Ammon's horn (tissue), 1 donor: ENCODE data around the gene ARHGAP25.
A peak's percentile ranks its signal among the peaks of the same experiment; 100 is the strongest.

ENCODE experiments used
- DNase-seq: peaks from one replicate; pipeline ENCODE4 v3.0.0-alpha.2; 2016; ENCODE audit warnings: low spot score

The ARHGAP25 gene

DNA sequence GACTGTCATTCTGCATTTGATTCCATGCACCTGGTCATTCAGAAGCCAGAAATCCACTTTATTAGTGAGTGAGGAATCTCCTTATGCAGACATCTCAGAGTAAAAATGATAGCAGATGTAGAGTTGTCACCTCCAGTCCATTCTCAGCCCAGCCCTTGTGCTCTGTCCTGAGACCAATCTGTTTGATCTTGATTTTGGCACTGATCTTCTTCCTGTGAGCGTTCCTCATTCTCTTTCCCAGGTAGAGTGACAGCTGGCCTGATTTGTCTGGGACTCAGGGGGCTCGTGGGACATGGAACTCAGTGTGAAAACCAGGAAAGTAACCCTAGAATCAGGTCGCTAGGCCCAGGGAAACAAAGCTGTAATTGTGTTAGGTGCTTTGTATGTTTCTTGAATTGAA, 8.9 kb downstream of the ARHGAP25 start:
- no peak for DNase-seq

DNA sequence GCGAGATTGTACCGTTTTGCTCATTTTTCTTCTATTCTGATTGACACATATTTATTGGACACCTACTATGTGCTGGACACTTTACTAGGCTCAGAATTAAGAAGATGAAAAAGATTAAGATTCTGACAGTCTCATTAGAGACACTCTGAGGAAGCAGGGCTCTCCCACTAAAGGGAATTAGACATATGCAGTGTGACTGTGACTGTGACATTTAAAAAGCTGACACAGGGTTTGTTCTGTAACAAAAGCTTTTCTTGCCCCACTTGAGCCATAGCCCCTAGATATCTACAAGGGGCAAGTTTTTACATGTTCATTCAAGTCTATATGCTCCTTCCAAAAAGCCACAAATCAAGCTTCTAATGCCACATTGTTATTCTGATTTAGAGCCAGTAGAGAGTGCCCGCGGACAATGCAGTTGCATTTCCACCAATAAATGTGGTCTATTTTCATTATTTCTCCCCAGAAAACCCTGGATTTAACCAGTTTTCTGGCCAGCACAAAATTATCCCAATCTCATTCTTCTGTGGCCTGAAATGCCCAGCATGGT, 9.8 kb downstream of the ARHGAP25 start:
- DNase-seq = no peak

DNA sequence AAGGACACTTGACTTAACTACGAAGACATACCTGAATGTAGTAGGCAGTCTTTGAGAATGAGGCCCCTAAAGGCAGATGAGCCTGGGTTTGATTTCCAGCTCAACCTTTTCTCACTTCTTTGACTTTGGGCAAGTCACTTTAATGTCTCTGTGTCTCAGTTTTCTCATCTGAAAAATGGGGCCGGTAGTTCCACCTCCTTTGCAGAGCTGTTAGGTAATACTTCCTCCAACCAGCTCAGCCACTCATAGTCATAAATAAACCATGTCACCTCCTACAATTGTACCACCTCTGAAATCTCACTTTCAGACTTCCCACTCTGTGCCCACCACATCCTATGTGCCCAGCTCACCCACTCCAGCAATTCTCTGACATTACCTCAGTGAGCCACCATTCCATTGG, 10.4 kb downstream of the ARHGAP25 start:
- no peak for DNase-seq

GRCh38 chr2:68746408-68746807, 11.8 kb downstream of the ARHGAP25 start:
- no peak for DNase-seq

- no peak for DNase-seq
Observed at GRCh38 chr2:68747413-68747812, 12.8 kb downstream of the ARHGAP25 start.

GRCh38 chr2:68747900-68748299, 13.3 kb downstream of the ARHGAP25 start:
- DNase-seq = no peak

- DNase-seq = no peak
Observed at GRCh38 chr2:68748568-68748967, 14.0 kb downstream of the ARHGAP25 start.

- no peak for DNase-seq
Observed at GRCh38 chr2:68749345-68749744, 14.7 kb downstream of the ARHGAP25 start.

DNA sequence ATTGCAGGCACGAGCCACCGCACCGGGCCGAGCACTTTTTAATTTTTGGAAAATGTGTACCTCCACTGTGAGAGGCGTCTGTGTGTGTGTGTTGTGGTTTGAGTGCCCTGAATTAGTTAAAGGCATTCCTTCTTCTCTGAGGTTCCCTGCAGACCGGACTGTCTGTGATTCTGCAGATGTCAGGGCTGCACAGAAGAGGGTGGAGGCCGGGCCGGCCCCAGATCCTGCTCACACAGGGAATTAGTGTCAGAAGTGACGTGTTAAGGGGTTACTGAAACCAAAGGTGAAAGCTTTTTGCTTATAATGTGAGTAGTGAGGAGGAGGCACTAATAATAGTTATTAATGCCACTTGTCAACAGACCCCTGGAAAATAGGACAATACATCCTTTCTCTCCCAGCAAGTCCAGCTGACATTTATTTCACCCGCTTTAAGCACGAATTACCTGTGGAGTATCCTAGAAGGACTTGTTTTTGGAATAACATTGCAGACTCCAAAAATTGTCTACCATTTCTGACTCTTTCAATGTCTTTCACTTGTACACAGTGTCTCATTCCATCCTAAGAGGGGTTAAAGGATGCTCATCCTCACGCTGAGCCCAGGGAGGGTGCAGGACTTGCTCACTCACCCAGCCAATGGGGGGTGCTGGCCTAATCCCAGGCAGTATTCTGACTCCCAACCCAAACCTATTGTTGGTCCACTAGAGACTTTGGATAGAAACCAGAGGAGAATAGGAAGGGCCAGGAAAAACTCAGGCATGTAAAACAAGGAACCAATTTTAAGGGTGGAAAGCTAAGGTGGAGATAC, 16.2 kb downstream of the ARHGAP25 start:
- DNase-seq = no peak

- DNase-seq = peak; percentile 94
Observed at GRCh38 chr2:68751397-68752339, 17.1 kb downstream of the ARHGAP25 start.

DNA sequence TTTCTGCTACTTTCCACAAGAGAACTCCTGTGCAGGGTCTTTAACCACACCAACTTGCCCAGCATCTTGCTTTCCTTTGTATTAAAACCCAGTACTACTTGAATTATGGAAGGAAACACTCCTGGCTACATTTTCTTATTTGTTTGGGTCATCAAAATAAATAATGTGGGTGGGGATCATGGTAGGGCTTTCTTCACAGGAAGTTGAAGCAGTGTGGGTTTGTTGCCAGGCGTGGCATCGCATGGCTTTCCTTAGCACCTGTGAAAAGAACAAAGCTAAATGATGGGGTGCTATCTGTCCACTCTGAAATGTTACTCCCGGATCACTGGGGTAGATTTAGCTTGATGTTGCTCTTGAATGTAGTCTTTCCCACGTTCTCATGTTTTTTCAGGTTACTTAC, 18.7 kb downstream of the ARHGAP25 start:
- DNase-seq = no peak

DNA sequence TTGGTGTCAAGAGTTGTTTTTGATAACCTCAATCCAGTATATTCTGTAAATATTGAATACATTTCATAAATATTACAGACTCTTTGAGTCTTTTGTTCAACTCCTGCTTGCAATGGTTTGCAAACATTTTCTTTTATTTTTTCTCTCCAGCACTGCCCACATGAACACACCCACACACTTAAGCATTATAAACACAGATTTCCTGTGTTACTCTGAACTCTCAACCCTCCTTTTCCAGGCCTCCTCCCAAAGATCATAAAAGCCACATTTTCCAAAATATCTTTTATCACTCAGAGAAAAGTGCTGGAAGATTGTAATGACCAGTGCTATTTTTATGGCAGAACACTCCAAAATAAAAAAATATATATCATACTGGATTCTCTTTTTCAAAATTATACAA, 20.5 kb downstream of the ARHGAP25 start:
- DNase-seq = no peak

DNA sequence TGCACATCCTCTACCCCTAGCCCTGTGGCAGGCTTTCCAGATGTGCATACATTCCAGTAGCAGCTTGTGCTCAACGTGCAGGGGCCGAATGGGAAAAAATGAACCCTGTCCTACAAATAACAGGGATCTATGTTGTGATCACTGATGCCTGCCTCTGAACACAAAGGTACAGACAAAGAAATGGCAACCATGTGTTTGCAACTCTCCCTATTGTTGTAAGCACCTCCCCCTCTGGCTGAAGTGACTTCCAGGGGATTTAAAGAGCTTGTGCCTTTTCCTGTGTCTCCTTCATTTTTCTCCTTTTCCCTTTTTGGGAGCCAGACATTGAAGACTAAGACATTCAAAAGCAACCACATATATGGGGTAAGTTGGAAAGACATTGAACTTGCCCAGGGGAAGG, 21.6 kb downstream of the ARHGAP25 start:
- DNase-seq = no peak

DNA sequence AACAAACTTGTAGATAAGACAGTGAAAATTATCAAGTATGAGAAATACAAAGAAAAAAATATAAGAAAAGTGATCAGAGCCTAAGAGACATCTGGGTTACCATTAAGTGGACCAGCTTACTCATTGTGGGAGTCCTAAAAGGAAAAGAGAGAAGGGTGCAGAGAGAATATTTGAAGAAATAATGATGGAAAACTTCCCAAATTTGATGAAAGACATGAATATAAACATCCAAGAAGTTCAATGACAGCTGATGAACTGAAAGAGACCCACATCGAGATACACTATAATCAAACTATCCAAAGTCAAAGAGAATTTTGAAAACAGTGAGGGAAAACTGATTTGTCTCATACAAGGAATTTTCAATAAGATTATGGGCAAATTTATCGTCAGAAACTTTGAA, 22.5 kb downstream of the ARHGAP25 start:
- no peak for DNase-seq

DNA sequence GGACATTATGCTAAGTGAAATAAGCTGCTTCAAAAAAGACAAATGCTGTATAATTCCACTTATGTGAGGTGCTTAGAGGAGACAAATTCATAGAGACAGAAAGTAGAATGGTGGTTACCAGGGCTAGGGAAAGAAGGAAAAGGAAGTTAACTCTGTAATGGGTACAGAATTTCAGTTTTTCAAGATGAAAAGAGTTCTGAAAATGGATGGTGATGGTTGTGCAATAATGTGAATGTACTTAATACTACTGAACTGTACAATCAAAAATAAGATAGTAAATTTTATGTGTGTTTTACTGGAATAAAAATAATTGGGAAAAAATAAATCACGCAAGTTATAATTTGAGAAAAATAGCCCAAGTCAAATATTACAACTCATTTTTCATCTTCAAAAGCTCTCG, 27.5 kb downstream of the ARHGAP25 start:
- DNase-seq = no peak

- DNase-seq = no peak
Observed at GRCh38 chr2:68762665-68763064, 28.1 kb downstream of the ARHGAP25 start.

GRCh38 chr2:68764041-68764805, 29.6 kb downstream of the ARHGAP25 start:
- no peak for DNase-seq

GRCh38 chr2:68764806-68765311, 30.2 kb downstream of the ARHGAP25 start:
- DNase-seq = no peak

DNA sequence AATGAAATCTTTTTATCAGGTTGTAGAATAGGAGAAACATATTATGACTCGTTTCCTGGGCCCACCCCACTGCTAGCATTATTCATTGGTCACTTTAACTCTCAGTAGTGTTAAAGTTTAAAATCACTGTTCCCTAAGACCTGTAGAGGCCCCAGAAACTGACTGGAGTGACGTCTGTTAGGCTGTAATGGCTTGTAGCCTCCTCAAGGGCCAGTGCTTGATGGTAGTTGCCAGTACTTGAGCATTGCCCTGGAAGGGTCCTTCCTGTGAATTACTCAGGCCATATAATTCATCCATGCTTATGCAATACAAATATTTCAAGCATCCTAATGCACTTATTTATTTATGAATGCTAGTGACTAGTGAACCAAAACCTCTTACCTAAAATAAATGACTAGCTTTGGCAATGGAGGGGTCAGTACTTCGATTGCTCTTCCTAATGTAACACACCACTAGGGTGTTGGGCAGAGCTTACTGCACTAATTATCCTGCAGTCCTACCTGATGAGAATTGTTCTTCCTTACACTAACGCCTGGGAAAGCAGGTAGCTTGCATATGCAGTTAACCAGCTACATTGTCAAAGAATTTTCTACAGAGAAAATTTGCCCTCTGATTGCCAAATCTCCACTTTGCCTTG, 31.2 kb downstream of the ARHGAP25 start:
- DNase-seq = no peak

GRCh38 chr2:68766376-68766845, 31.8 kb downstream of the ARHGAP25 start:
- DNase-seq = peak; percentile 59
